GM21423 (cell line): ENCODE measurements around the gene GRB10.
"Not testable (repeated sequence)": the region's sequence is repeated elsewhere in the genome, so short reads cannot be mapped to it uniquely, and the experiment has no call there.

Experiments
- ATAC-seq: cut with Tn5 transposase; IDR thresholded peaks from one replicate; pipeline ENCODE4 v1.9.1; 2021; ENCODE audit warnings: mild to moderate bottlenecking, moderate library complexity; ENCODE audit not compliant: unreplicated experiment

Gene GRB10

GRCh38 chr7:50591098-50591479, 191.6 kb downstream of the GRB10 start:
- ATAC-seq: no peak

- no peak for ATAC-seq
Observed at GRCh38 chr7:50590535-50590934, 192.2 kb downstream of the GRB10 start.

- no peak for ATAC-seq
Observed at GRCh38 chr7:50589364-50589763, 193.3 kb downstream of the GRB10 start.

GRCh38 chr7:50588937-50589336, 193.8 kb downstream of the GRB10 start:
- ATAC-seq: no peak

GRCh38 chr7:50587737-50588136, 195.0 kb downstream of the GRB10 start:
- no peak for ATAC-seq

GRCh38 chr7:50584793-50585408, 197.8 kb downstream of the GRB10 start:
- no peak for ATAC-seq

GRCh38 chr7:50584386-50584785, 198.3 kb downstream of the GRB10 start:
- ATAC-seq: no peak

GRCh38 chr7:50583295-50583694, 199.4 kb downstream of the GRB10 start:
- not testable (repeated sequence) for ATAC-seq

- ATAC-seq: not testable (repeated sequence)
Observed at GRCh38 chr7:50582271-50582670, 200.4 kb downstream of the GRB10 start.

- ATAC-seq: not testable (repeated sequence)
Observed at GRCh38 chr7:50580666-50581065, 202.0 kb downstream of the GRB10 start.

- ATAC-seq: no peak
Observed at GRCh38 chr7:50580057-50580456, 202.6 kb downstream of the GRB10 start.

- not testable (repeated sequence) for ATAC-seq
Observed at GRCh38 chr7:50578105-50578504, 204.6 kb downstream of the GRB10 start.

GRCh38 chr7:50577569-50577968, 205.1 kb downstream of the GRB10 start:
- ATAC-seq: no peak

GRCh38 chr7:50576388-50576787, 206.3 kb downstream of the GRB10 start:
- ATAC-seq: not testable (repeated sequence)

- no peak for ATAC-seq
Observed at GRCh38 chr7:50567715-50568261, 214.9 kb downstream of the GRB10 start.

- ATAC-seq: no peak
Observed at GRCh38 chr7:50565977-50566376, 216.7 kb downstream of the GRB10 start.

GRCh38 chr7:50565559-50565916, 217.2 kb downstream of the GRB10 start:
- no peak for ATAC-seq

- ATAC-seq: no peak
Observed at GRCh38 chr7:50564640-50565558, 217.8 kb downstream of the GRB10 start, which contains the start of gene DDC. Gene DDC, minus strand, starts transcription at chr7:50565405. Its CDS starts 21,320 bp downstream, at chr7:50544085.

GRCh38 chr7:50564171-50564570, 218.5 kb downstream of the GRB10 start:
- ATAC-seq: no peak

- no peak for ATAC-seq
Observed at GRCh38 chr7:50562136-50562535, 220.6 kb downstream of the GRB10 start.

- ATAC-seq: no peak
Observed at GRCh38 chr7:50560865-50561351, 221.8 kb downstream of the GRB10 start.

- no peak for ATAC-seq
Observed at GRCh38 chr7:50559881-50560280, 222.8 kb downstream of the GRB10 start.
